ENCODE measurements around the gene CHGA. TPM values are rescaled to one million over a fixed set of nuclear protein-coding genes. Genes with fewer than 3 reads are reported as not detected.

CHGA gene
- total and polyA plus RNA-seq, 12 donors = 0.54 to 3,883 (median 760) TPM; not detected in 1

DNA sequence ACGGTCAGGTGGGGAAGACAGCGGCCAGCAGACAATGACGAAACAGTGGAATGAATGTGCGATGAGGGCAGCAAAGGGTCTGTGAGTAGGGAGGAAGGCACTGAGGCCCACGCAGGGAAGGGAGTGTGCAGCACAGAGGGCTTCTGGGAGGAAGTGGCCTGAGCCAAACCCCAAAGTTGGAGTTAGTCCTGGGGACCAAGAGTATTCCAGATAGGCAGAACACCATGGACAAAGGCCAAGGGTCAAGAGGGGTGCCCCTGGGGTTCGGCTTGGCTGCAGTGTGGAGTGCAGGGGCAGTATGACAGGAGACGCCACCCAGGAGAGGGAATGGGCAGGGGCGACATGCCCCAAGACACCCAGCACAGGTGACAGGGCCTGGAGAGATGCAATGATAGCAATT is 58.8 kb downstream of the CHGA start:
- TF ChIP-seq, protein P1, sequence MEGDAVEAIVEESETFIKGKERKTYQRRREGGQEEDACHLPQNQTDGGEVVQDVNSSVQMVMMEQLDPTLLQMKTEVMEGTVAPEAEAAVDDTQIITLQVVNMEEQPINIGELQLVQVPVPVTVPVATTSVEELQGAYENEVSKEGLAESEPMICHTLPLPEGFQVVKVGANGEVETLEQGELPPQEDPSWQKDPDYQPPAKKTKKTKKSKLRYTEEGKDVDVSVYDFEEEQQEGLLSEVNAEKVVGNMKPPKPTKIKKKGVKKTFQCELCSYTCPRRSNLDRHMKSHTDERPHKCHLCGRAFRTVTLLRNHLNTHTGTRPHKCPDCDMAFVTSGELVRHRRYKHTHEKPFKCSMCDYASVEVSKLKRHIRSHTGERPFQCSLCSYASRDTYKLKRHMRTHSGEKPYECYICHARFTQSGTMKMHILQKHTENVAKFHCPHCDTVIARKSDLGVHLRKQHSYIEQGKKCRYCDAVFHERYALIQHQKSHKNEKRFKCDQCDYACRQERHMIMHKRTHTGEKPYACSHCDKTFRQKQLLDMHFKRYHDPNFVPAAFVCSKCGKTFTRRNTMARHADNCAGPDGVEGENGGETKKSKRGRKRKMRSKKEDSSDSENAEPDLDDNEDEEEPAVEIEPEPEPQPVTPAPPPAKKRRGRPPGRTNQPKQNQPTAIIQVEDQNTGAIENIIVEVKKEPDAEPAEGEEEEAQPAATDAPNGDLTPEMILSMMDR (IDR thresholded peaks at IDR 0.05) = no peak
- no peak for TF ChIP-seq POLR2A (IDR thresholded peaks at IDR 0.05)
- H3K36me3 ChIP-seq (replicated peaks in 1 of 2) = no peaks in the 10 kb centered on the region
- DNase-seq = no peak
- no peak overlapping the region for H3K4me3 ChIP-seq
- no peaks in the 10 kb centered on the region for H3K27me3 ChIP-seq
- 96 to 99% (median 98%) methylated on average over 5 to 8 of the region's 8 CpGs for WGBS, 4 donors
- H3K4me1 ChIP-seq (replicated peaks in 1 of 2) = peaks cover 10 to 11% of the 10 kb centered on the region in 2 donors
- intact Hi-C loops (cut with DNase I) = no loop called here
- H3K9me3 ChIP-seq (replicated peaks in 1 of 3) = peaks cover 0 to 4% (median 0%) of the 10 kb centered on the region in 3 donors
- no peak overlapping the region for H3K27ac ChIP-seq

DNA sequence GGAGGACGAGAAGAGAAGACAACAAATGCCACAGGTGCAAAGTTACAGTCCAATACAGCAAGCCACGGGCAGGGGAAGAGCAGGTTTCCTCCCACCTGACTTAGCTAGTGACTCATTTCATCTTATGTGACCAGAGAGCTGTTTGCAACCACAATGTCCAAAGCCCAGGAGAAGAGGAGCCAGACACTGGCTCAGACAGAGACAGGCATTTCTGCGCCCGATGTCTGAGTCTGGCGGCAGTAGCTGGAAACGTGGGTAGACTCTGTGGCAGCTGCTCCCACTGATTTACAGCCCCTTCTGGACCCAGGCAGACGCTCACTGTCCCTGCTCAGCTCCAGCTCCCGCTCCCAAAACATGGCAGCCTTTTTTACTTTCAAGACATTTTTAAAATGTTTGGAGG is 60.0 kb downstream of the CHGA start:
- Histone ChIP-seq H3K4me1 (replicated peaks in 1 of 2) (peaks cover 11% of the 10 kb centered on the region in 2 donors), H3K9me3 (replicated peaks in 1 of 3) (peaks cover 0 to 4% (median 0%) of the 10 kb centered on the region in 3 donors), H3K27me3 (no peaks in the 10 kb centered on the region), H3K36me3 (replicated peaks in 1 of 2) (no peaks in the 10 kb centered on the region), H3K27ac (no peak overlapping the region), H3K4me3 (no peak overlapping the region)
- intact Hi-C loops (cut with DNase I) = no loop called here
- no peak for TF ChIP-seq POLR2A (IDR thresholded peaks at IDR 0.05)
- TF ChIP-seq, protein P1 (IDR thresholded peaks at IDR 0.05) = no peak
- DNase-seq = no peak
- 85 to 90% (median 86%) methylated on average over 8 of the region's 8 CpGs for WGBS, 4 donors

DNA sequence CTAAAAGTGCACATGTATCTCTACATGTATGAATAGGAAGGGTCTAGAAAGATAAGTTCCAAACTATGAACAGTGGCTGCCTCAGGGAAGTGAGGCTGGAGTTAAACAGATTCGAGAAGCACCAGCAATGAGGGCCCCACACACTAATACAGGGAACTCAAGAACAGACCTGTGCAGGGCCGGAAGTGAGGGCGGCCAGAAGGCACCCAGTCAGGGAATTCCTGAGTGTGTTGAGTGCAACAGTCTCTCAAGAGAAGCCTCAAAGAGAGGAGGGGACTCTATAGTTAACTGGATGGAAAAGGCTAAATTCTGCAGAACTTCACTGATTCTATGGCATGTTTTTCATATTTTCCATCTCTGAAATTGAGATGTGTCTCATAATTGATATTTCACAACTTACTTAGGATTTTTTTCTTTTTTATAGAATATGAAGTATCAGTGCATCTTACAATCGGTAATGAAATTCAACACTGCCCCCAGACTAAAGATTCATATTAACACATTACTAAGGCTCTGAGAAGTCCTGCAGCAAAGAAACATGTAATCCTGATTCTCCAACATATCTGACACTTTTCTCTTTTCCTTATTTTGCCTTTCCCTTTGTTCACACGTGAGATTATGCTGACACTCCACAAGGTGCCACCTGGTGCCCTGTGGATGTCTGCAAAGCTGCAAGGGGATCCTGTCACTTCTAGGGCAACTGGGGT is 61.3 kb downstream of the CHGA start:
- no peak for TF ChIP-seq POLR2A (IDR thresholded peaks at IDR 0.05)
- TF ChIP-seq, protein P1 (IDR thresholded peaks at IDR 0.05) = no peak
- Histone ChIP-seq H3K4me1 (replicated peaks in 1 of 2) (peaks cover 11% of the 10 kb centered on the region in 2 donors), H3K27ac (no peak overlapping the region), H3K4me3 (no peak overlapping the region), H3K36me3 (replicated peaks in 1 of 2) (no peaks in the 10 kb centered on the region), H3K27me3 (no peaks in the 10 kb centered on the region), H3K9me3 (replicated peaks in 1 of 3) (no peaks in the 10 kb centered on the region)
- WGBS, 4 donors = 83 to 93% (median 91%) methylated on average over 5 of the region's 5 CpGs
- intact Hi-C loops (cut with DNase I) = no loop called here
- DNase-seq = no peak

Other genes starting within 250 kb of the CHGA start
- gene LGMN, start 174.5 kb upstream of the CHGA start, total RNA-seq = 100 to 1,000 TPM in 7 of 9 donors, 10 to 100 TPM in 2; 67.4 to 153 (median 122) TPM
- 10 to 100 TPM; 66.6 to 93.4 (median 81.8) TPM for gene LGMN, start 174.5 kb upstream of the CHGA start, polyA plus RNA-seq
- 10 to 100 TPM; 24.6 to 55.0 (median 34.4) TPM for gene GOLGA5, start 128.8 kb upstream of the CHGA start, total RNA-seq
- 10 to 100 TPM; 33.4 to 85.1 (median 43.5) TPM for gene GOLGA5, start 128.8 kb upstream of the CHGA start, polyA plus RNA-seq
- 100 to 1,000 TPM in 1 of 9 donors, 10 to 100 TPM in 8; 28.1 to 182 (median 50.1) TPM for gene ITPK1, start 192.8 kb downstream of the CHGA start, total RNA-seq
- gene ITPK1, start 192.8 kb downstream of the CHGA start, polyA plus RNA-seq = 100 to 1,000 TPM in 1 of 3 donors, 10 to 100 TPM in 2; 31.9 to 148 (median 40.2) TPM